HepG2 (cell line): Measurements from ENCODE around the gene HLF. TPM values are rescaled to one million over a fixed set of nuclear protein-coding genes. Genes with fewer than 3 reads are reported as not detected.

Experiments
- CEBPG ChIP-seq: IDR thresholded peaks from 2 replicates; pipeline ENCODE4 v1.6.1; 2016
- CREM ChIP-seq, 2 experiments: sonication (generic) in 1 of 2; formaldehyde crosslinking in 1 of 2; IDR thresholded peaks; 2 replicates each; pipeline versions ENCODE4 v1.4.0 to v1.6.1; 2016 to 2020; ENCODE audit warnings: antibody characterized with exemption in 1 of 2, mild to moderate bottlenecking in 1 of 2, missing genetic modification reagents in 1 of 2
- EED ChIP-seq: sonication (generic); formaldehyde crosslinking; IDR thresholded peaks from 2 replicates; pipeline ENCODE4 v1.5.0; 2020; ENCODE audit warnings: mild to moderate bottlenecking, missing genetic modification reagents
- MIER2 ChIP-seq: IDR thresholded peaks from 2 replicates; pipeline ENCODE4 v1.6.1; 2016; ENCODE audit warnings: missing biosample characterization, missing genetic modification reagents
- NCOA5 ChIP-seq: sonication (generic); formaldehyde crosslinking; IDR thresholded peaks from 2 replicates; pipeline ENCODE4 v1.4.0; 2020; ENCODE audit warnings: missing genetic modification reagents
- NFKB2 ChIP-seq: sonication (generic); formaldehyde crosslinking; IDR thresholded peaks from 2 replicates; pipeline ENCODE4 v1.4.0; 2020; ENCODE audit warnings: missing genetic modification reagents, borderline replicate concordance
- ONECUT2 ChIP-seq: sonication (generic); formaldehyde crosslinking; IDR thresholded peaks from 2 replicates; pipeline ENCODE4 v1.4.0; 2020; ENCODE audit warnings: missing genetic modification reagents
- PAX8 ChIP-seq: sonication (generic); formaldehyde crosslinking; IDR thresholded peaks from 2 replicates; pipeline ENCODE4 v1.8.0; 2022; ENCODE audit warnings: mild to moderate bottlenecking, missing genetic modification reagents, borderline replicate concordance
- RFX1 ChIP-seq: fragments of 450-650 bp; IDR thresholded peaks from 2 replicates; pipeline ENCODE4 v1.6.1; 2017
- RXRB ChIP-seq: IDR thresholded peaks from 2 replicates; pipeline ENCODE4 v1.6.1; 2016; ENCODE audit warnings: borderline replicate concordance, missing genetic modification reagents, missing compliant biosample characterization
- SAP130 ChIP-seq: IDR thresholded peaks from 2 replicates; pipeline ENCODE4 v1.6.1; 2016; ENCODE audit warnings: low read depth
- TARDBP ChIP-seq: sonication (generic); formaldehyde crosslinking; IDR thresholded peaks from 2 replicates; pipeline ENCODE4 v1.8.0; 2022; ENCODE audit warnings: mild to moderate bottlenecking, missing genetic modification reagents
- YY1 ChIP-seq: IDR thresholded peaks from 2 replicates; pipeline ENCODE4 v1.6.1; 2011; ENCODE audit warnings: low read length, low read depth, moderate library complexity, mild to moderate bottlenecking; ENCODE audit not compliant: insufficient read depth, insufficient replicate concordance
- ZNF180 ChIP-seq: sonication (generic); formaldehyde crosslinking; IDR thresholded peaks from 2 replicates; pipeline ENCODE4 v1.4.0; 2020; ENCODE audit warnings: low read depth, missing genetic modification reagents, borderline replicate concordance
- ZNF432 ChIP-seq: sonication (generic); formaldehyde crosslinking; IDR thresholded peaks from 2 replicates; pipeline ENCODE4 v1.5.0; 2020; ENCODE audit warnings: missing genetic modification reagents, mild to moderate bottlenecking, borderline replicate concordance
- ZNF556 ChIP-seq: sonication (generic); formaldehyde crosslinking; IDR thresholded peaks from 2 replicates; pipeline ENCODE4 v1.4.0; 2020; ENCODE audit warnings: mild to moderate bottlenecking, missing genetic modification reagents, borderline replicate concordance
- polyA plus RNA-seq, 8 experiments: library from polyadenylated mRNA; depleted of rRNA in 3 of 8; stranded (reverse) in 7 of 8; unstranded in 1 of 8; fragments of >200 nt; fragmentation: Illumina TruSeq in 4 of 8; extraction: Trizol in 4 of 8; gene quantifications; 2 replicates each; pipeline versions ENCODE4 v1.2.1 to v1.2.3, GENCODE V29; 2011 to 2016; ENCODE audit warnings: low read depth in 4 of 8, missing spikeins in 1 of 8, mixed read lengths in 1 of 8; ENCODE audit not compliant: insufficient read depth in 1 of 8
- total RNA-seq, 5 experiments: library from RNA; depleted of rRNA; stranded (reverse); fragments of >200 nt; fragmentation: Illumina TruSeq; extraction: Trizol; gene quantifications; 2 replicates each; pipeline ENCODE4 v1.2.3, GENCODE V29; 2016; ENCODE audit warnings: low read depth in 1 of 5
- TF ChIP-seq, protein P1 (sequence below): IDR thresholded peaks from 2 replicates; pipeline ENCODE4 v1.6.1; 2012; ENCODE audit warnings: low read depth, low read length, improper control_type of control experiment
- TF ChIP-seq, protein P2 (sequence below): sonication (generic); formaldehyde crosslinking; IDR thresholded peaks from 2 replicates; pipeline ENCODE4 v1.4.0; 2020; ENCODE audit warnings: mild to moderate bottlenecking, low read depth, missing genetic modification reagents
- TF ChIP-seq, protein P3 (sequence below): sonication (generic); formaldehyde crosslinking; IDR thresholded peaks from 2 replicates; pipeline ENCODE4 v1.8.0; 2022; ENCODE audit warnings: missing genetic modification reagents, mild to moderate bottlenecking, moderate library complexity, borderline replicate concordance
- TF ChIP-seq, protein P4 (sequence below): sonication (generic); formaldehyde crosslinking; IDR thresholded peaks from 2 replicates; pipeline ENCODE4 v1.5.1; 2020; ENCODE audit warnings: missing genetic modification reagents, mild to moderate bottlenecking, borderline replicate concordance
- TF ChIP-seq, protein P5 (sequence below): conservative IDR thresholded peaks from 2 replicates; pipeline ENCODE4 v1.6.1; 2018; ENCODE audit warnings: missing genetic modification reagents

HLF gene
- total and polyA plus RNA-seq, 2 of the 13 experiments (the other 11 are each of a cell fraction or from before 2014, with no cell fraction given): 202 to 346 TPM

DNA sequence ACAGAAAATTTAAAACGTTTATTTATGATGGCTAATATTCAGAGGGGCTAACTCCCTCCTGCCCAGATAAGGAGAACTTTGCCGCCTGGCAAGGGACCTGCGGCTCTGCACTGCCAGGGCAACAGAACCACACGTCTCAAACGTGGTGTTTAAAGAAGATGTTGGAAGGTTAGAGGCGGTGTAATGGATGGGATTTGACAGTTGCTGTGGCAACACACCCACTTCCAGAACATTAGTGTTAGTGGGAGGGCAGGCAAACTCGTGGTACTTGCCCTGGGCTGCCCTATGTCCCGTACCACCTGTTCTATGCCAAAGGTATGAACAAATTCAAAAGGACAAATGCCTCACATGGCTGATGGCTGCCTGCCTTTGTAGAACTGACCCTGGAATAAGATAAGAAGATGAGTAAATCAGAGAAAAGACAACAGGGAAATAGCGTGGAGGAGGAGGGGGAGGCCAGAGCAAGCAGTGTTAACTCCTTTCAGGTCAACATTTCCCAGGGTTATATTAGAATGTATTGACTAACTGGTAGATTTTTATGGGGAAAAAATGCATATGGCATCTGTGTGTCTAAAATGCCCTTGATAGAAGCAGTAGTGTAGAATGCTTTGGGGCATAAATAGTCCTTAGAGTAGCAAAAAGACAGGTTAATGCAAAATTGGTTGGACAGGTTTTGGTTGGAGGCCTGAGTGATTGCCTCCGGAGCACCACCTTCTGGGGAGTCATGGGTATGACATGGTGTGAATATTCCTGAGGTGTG lies 30.8 kb downstream of the HLF start (continued):
- TF ChIP-seq, protein P1, sequence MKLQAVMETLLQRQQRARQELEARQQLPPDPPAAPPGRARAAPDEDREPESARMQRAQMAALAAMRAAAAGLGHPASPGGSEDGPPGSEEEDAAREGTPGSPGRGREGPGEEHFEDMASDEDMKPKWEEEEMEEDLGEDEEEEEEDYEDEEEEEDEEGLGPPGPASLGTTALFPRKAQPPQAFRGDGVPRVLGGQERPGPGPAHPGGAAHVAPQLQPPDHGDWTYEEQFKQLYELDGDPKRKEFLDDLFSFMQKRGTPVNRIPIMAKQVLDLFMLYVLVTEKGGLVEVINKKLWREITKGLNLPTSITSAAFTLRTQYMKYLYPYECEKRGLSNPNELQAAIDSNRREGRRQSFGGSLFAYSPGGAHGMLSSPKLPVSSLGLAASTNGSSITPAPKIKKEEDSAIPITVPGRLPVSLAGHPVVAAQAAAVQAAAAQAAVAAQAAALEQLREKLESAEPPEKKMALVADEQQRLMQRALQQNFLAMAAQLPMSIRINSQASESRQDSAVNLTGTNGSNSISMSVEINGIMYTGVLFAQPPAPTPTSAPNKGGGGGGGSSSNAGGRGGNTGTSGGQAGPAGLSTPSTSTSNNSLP: peak; percentile 80
- TF ChIP-seq, protein P2, sequence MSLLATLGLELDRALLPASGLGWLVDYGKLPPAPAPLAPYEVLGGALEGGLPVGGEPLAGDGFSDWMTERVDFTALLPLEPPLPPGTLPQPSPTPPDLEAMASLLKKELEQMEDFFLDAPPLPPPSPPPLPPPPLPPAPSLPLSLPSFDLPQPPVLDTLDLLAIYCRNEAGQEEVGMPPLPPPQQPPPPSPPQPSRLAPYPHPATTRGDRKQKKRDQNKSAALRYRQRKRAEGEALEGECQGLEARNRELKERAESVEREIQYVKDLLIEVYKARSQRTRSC (CRISPR knock-in tag): no peak
- TF ChIP-seq ZNF180 (CRISPR knock-in tag): no peak
- TF ChIP-seq CREM (IDR thresholded peaks at IDR 0.05): 0 out of 2 replicates have a peak, but pooled peaks have one; percentile 6
- no peak for TF ChIP-seq CREM (CRISPR knock-in tag; IDR thresholded peaks at IDR 0.05)
- peak; percentile 67 for TF ChIP-seq RFX1
- TF ChIP-seq, protein P3, sequence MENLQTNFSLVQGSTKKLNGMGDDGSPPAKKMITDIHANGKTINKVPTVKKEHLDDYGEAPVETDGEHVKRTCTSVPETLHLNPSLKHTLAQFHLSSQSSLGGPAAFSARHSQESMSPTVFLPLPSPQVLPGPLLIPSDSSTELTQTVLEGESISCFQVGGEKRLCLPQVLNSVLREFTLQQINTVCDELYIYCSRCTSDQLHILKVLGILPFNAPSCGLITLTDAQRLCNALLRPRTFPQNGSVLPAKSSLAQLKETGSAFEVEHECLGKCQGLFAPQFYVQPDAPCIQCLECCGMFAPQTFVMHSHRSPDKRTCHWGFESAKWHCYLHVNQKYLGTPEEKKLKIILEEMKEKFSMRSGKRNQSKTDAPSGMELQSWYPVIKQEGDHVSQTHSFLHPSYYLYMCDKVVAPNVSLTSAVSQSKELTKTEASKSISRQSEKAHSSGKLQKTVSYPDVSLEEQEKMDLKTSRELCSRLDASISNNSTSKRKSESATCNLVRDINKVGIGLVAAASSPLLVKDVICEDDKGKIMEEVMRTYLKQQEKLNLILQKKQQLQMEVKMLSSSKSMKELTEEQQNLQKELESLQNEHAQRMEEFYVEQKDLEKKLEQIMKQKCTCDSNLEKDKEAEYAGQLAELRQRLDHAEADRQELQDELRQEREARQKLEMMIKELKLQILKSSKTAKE: 0 out of 2 replicates have a peak, but pooled peaks have one; percentile 15
- peak; percentile 65 for TF ChIP-seq TARDBP (CRISPR knock-in tag)
- TF ChIP-seq, protein P4, sequence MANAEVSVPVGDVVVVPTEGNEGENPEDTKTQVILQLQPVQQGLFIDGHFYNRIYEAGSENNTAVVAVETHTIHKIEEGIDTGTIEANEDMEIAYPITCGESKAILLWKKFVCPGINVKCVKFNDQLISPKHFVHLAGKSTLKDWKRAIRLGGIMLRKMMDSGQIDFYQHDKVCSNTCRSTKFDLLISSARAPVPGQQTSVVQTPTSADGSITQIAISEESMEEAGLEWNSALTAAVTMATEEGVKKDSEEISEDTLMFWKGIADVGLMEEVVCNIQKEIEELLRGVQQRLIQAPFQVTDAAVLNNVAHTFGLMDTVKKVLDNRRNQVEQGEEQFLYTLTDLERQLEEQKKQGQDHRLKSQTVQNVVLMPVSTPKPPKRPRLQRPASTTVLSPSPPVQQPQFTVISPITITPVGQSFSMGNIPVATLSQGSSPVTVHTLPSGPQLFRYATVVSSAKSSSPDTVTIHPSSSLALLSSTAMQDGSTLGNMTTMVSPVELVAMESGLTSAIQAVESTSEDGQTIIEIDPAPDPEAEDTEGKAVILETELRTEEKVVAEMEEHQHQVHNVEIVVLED: peak; percentile 13; the same call in 1 of the 2 replicates
- TF ChIP-seq PAX8 (CRISPR knock-in tag): 0 out of 2 replicates have a peak, but pooled peaks have one; percentile 37
- no peak for TF ChIP-seq EED (CRISPR knock-in tag)
- TF ChIP-seq ONECUT2: 0 out of 2 replicates have a peak, but pooled peaks have one; percentile 27
- TF ChIP-seq ZNF556 (CRISPR knock-in tag): 0 out of 2 replicates have a peak, but pooled peaks have one; percentile 3
- TF ChIP-seq SAP130 (CRISPR knock-in tag): peak; percentile 60
- 0 out of 2 replicates have a peak, but pooled peaks have one; percentile 25 for TF ChIP-seq NFKB2
- peak; percentile 47; the same call in 1 of the 2 replicates for TF ChIP-seq RXRB (CRISPR knock-in tag)
- TF ChIP-seq YY1: peak; percentile 12
- 0 out of 2 replicates have a peak, but pooled peaks have one; percentile 19 for TF ChIP-seq MIER2 (CRISPR knock-in tag)
- TF ChIP-seq CEBPG (CRISPR knock-in tag): 0 out of 2 replicates have a peak, but pooled peaks have one; percentile 8
- no peak for TF ChIP-seq ZNF432
- TF ChIP-seq, protein P5, sequence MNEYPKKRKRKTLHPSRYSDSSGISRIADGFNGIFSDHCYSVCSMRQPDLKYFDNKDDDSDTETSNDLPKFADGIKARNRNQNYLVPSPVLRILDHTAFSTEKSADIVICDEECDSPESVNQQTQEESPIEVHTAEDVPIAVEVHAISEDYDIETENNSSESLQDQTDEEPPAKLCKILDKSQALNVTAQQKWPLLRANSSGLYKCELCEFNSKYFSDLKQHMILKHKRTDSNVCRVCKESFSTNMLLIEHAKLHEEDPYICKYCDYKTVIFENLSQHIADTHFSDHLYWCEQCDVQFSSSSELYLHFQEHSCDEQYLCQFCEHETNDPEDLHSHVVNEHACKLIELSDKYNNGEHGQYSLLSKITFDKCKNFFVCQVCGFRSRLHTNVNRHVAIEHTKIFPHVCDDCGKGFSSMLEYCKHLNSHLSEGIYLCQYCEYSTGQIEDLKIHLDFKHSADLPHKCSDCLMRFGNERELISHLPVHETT (CRISPR knock-in tag): no peak
- TF ChIP-seq NCOA5 (CRISPR knock-in tag): 0 out of 2 replicates have a peak, but pooled peaks have one; percentile 73
